GM19324 (cell line): ENCODE results near the gene KLHL29.

Source experiments
- ATAC-seq: cut with Tn5 transposase; IDR thresholded peaks from one replicate; pipeline ENCODE4 v1.9.1; 2021; ENCODE audit warnings: mild to moderate bottlenecking, moderate library complexity; ENCODE audit not compliant: unreplicated experiment, low FRiP score

The KLHL29 gene

DNA sequence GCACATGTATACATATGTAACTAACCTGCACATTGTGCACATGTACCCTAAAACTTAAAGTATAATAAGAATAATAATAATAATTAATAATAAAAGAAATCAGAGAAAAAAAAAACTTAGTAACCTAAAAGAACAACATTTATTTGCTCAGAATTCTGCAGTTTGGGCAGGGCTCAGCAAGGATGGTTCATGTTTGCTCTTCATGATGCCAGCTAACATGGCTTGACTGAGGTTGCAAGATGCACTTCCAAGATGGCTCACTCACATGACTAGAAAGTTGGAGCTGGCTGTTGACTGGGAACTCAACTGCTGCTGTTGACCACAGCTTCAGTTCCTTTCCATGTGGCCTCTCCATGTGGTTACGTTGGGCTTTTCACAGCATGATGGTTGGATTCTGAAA lies 56.4 kb downstream of the KLHL29 start:
- no peak for ATAC-seq

DNA sequence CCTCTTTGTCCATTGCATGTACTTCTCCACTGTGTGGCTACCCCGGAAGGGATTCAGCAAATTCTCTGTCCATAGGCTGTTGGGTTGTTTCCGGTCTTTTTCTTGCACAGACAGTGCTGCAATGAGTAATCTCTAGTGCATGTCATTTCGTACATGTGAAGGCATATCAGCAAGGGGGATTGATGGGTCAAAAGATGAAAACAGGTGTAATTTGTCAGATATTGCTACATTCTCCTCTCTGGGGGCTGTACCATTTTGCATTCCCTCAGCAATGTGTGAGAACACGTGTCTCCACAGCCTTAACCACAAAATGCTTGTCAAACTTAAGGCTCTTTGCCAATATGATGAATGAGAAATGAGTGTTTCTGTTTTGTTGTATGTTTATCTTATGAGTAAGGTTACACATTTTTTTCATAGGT lies 60.5 kb downstream of the KLHL29 start:
- ATAC-seq: no peak

DNA sequence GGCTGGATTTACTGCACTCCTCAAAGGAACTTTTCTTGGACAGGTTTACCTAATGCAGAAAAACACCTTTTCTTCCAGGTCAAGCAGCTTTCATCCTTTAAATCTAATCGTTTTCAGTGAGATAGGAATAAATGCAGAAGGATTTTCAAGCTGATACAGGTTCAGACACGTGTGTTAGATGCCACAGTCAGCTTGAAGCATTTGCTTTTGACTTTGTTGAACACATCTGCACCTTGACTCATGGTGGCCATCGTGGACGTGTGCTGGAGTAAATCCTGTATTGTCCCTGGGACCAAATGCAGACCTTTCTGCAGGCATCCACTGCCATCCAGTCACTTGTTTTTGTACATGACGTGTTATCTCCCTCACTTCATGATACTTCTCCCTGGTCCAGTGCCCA lies 61.9 kb downstream of the KLHL29 start:
- ATAC-seq: no peak

DNA sequence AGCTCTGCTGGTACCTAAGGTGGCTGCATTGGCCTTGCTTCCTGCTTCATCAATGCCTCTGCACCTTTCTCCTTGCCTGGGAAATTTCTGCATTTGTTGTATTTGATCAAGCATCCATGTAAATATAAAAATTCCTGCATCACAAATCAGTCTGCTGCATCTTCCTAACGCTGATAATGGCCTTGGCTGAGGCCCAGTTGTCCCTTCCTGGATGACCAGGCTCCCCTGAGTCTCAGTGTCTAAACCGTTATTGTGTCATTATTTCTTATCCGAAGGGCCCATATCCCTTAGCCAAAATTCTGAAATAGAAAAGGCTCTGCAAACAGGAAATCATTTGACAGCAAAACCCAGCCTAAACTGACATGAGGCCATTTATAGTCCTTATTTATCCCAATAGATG lies 62.4 kb downstream of the KLHL29 start:
- no peak for ATAC-seq

DNA sequence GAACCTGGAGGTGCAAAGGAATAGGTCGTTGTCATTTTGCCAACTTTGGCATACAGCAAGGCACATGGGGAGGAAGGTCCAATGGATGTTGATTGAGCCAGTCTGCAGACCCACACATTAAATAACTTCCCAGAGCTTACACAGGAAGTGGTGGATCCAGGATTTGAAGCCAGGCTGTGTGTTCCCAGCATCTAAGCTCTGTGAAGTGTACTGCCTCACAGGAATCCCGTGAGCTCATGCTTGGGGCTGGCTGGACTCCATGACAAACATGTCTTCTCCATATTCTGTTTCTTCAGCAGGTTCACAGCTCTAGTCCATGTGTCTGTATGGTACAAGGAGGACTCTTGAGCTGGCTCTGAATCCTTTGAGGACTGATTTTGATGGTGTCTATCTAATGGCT lies 63.9 kb downstream of the KLHL29 start:
- no peak for ATAC-seq

DNA sequence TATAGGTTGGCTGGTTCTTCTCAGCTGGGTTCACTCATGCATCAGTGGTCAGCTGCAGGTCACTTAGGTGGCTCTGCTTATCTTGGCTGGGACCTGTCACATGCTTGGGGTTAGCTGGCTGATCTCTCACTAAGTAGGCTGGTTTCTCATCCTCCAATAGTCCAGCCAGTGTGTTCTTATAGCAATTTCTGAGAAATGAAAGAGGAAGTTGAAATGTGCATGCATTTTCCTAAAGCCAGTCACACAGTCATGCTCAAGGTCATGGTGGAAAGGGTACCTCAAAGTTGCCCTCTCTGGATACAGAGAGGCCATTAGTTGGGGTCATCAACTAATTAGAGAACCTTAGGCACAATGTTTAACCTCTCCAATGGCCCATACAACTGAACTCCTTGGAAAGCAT lies 64.4 kb downstream of the KLHL29 start:
- ATAC-seq: peak; percentile 79

DNA sequence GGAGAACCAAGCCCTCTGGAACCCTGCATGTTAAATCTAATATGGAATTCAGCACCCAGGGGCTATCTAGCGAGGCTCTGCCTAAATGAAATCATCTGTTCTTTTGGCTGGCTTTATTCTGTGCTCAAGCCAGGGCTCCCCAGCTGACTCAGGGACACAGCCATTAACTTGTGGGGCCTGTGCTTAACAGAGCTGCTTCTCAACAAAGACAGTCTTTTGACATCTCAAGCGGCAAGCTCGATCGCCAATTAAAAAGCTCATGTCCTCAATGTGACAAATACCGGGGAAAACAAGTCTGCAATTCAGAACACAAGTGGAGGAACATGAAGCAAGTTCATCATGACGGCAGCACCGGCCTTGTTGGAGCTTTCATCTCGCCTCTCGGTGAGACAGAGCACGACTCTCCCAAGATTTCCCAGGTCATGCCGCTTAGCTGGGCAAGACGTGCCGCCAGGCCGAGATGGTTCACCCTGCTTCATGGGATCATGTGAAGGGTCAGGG lies 64.9 kb downstream of the KLHL29 start:
- ATAC-seq: peak; percentile 11

DNA sequence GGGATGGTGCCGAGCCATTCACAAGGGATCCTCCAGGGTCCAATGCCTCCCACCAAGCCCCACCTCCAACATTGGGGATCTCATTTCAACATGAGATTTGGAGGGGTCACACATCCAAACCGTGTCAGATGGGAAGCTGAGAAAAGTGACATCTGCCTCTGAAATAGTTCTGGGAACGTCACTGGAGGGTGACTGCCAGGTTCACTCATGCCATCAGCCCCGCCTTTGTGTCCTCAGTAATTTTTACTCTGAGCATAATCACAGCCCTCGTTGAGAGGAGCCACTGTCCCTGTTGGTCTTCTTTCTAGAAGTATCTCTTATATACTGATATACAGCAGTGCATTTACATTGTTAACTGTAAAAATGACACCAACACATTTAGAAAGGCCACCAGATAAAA lies 67.4 kb downstream of the KLHL29 start:
- no peak for ATAC-seq

DNA sequence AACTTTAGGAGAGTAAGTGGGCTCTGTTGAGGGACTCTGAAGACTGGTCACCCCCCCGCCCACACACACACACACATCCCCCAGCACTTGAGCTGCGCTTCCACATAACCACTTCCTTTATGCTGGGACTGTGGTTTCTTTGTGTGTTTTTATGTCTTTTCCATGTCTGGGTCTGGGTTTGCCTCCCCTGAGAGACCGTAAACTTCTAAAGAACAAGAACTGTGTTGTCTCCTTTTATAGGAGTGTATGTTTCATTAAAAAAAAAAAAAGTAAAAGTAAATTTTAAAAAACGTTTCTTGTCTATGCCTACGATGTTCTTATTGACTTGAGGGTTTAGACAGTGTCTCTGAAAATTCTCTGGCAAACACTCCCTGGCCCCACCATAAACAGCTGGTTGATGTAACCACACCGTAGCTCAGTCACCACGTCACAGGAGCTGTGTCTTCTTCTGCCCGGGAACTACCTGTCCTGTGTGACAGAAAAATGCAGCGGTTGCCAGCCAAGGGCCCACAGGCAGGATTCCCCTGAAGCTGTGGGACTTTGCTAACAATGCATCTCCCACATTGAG lies 68.0 kb downstream of the KLHL29 start:
- ATAC-seq: no peak

DNA sequence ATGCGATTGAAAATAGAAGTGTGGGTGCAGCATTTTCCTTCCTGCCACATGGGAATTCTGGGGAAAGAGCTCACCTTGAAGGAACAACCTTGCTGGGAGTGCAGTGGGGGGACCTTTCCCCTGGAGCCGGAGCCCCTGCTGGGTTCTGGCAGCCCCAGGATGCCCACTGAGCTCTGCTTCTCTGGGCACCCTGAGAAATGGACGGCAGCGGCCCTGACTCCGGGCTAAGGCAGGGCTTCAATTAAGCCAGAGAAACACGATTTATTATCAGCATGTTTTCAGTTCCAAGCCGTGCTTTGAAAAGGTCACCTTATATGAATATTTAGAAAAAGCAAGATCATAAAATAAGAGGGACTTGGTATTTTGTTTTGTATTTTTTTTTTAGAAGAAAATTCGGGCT lies 68.5 kb downstream of the KLHL29 start:
- ATAC-seq: no peak

DNA sequence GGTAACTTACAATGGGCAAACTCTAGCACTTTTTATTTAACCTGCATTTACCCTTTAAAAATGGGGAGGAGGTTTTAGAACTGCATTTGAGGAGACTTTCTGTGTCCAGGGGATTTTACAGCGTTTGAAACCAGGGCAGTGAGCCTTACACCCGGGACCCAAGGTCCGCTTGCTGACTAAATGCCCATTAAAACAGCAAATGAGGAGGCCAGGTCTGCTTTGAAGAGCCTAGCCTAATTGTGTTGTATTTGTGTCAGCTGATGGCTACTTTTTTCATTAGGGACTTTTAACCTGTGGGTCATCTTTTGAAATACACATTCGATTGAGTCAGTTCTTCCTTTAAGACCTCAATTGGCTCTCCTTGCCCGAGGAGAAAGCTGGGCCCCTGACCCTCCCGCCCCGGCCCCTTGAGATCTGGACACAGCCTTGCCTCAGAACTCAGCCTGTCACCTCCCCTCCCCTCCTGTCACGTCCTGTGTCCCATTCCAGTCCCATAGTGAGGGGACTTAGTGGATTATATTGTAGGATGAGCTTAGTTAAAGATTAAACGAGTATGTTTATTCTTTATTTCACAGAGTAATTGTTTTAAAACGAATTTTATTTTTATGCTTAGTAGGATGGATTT lies 69.0 kb downstream of the KLHL29 start:
- no peak for ATAC-seq

DNA sequence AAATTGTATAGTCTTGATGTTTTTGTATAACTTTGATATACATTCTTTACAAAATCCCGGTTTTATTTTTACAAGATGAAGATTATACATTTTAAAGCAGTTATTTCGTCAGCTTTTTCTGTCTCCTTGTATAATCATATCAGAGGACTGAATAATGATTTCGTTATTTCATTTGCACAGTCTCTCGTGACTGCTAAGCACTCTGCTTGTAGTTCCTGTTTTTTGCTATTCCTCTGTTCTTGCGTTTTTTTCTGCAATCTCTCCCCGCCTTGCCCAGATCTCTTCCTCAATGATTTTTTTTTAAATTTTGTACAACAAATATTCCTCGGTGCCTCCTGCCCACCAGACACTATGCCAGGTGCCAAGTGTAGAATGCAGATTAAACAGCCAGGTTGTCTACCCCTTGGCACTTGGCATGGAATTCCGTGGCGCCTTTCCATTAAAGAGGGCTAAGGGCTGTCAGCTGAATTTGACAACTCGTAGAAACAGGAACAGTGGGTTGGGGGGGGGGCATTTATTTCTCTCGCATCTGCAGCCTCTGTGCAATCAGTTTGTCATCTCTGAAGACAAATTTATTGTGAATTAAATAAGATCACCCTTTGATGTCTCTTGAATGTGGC lies 69.6 kb downstream of the KLHL29 start:
- ATAC-seq: no peak

DNA sequence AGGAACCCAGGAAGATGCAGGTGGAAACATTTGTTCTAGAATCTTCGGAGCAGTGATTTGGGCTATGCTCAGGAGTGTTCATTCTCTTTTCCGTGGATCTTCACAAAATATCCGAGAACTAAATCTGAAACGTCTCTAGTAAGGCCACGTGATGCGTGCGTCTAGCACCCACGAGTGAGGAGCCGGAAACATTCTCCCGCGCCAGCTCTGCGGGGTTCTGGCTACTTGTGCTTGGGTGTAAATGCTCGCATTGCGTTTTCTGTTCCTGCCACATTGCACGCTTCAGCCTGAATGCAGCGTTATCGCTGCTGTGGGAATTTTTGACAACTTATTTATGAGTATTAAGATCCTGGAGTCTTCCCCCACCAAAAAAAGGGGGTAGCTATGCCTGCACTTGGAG lies 71.4 kb downstream of the KLHL29 start:
- ATAC-seq: no peak

DNA sequence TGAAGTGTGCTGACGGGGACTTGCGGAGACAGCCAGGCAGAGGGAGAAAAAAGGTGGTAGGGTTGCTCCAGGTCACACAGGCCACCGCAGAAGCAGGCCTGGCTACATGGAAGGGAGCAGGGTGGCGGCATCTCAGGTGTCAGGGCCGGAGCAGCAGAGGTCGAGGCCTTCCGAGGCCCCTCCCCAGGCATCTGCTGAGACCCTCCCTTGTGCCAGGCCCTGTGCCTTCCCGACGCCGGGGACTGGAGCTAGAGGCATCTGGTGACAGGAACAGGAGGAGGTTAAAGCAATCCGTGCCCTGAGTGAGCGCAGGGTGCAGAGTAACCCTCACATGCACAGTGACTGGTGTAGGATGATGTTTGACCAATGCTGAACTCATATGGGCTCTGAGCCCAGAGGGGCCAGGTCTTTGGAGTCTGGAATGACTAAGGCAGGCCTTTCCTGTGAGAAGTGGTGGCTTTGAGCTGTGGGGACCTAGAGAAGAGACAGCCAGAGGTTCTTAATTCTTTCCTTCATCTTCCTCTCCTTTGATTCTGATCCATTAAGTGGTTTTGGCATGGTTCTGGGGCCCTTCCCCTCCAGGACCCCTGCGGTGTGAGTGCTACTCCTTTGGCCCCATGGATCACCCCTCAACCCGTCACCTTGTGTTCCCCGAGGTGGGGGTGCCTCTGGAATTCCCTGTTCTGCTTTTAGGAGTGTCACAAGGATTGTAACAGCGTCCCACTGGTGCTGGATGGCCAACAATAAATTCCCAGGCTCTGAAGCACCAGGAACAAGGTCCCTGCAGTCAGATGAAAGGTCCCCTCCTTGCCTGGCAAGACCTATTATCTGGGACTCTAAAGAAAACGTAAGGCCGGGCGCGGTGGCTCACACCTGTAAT lies 72.1 kb downstream of the KLHL29 start:
- no peak for ATAC-seq

DNA sequence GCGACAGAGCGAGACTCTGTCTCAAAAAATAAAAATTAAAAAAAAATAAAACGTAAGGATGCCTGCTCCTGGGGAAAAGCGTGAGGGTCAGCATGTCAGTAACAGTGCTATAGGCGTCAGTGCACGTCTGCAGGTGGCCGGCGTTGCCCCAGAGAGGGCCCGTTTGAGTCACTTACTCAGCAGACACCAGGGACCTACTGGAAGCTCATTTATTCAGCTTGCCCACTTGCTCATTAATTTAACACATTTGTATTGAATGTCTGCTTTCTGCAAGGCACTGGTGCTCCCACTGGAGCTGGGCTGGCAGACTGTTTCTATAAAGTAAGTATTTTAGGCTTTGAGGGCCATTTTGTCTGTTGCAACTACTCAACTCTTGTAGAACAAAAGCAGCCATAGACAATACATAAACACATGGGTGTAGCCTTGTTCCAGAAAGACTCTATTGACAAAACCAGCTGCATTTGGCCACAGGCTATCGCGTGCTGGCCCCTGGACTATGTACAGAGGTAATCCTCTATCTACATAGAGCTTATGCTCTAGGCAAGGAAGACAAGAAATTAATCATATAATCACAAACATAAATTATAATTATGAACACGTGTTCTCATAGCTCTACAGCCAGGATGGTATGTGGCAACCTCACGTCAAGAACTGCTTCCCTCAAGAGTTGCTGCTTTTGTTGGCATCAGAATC lies 73.2 kb downstream of the KLHL29 start:
- ATAC-seq: no peak

DNA sequence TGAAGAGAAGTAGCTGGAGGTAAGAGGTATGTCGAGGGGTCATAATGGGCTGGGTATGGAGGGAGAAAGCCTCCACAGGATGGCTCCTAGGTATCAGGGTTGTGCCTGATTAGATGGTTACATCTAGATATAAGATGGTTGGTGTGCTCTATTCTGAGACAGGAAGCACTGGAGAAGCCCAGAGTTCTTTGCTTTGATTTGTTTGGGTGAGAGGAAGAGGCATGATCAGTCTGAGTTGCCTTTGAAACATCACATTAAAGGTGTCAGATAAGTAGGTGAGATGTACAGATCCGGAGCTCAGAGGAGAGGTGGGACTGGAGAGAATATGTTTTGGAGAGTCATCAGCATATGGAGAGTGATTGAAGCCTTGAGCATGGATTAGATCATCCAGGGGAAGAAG lies 74.1 kb downstream of the KLHL29 start:
- ATAC-seq: no peak

DNA sequence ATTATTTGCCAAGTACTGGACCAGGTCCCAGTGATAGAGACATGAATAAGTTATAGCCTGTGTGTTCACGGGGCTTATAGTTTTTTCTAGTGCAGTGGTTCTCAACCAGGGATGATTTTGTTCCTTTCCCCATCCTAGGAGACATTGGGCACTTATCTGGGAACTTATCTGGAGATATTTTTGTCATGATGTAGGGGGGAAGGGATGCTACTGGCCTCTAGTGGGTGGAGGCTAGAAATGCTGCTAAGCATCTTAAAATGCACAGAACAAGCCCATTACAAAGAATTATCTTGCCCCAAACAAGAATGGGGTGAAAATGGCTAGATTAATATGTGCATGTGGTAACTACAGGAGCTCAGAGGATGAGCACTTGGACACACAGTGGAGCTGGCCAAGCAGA lies 75.2 kb downstream of the KLHL29 start:
- no peak for ATAC-seq

DNA sequence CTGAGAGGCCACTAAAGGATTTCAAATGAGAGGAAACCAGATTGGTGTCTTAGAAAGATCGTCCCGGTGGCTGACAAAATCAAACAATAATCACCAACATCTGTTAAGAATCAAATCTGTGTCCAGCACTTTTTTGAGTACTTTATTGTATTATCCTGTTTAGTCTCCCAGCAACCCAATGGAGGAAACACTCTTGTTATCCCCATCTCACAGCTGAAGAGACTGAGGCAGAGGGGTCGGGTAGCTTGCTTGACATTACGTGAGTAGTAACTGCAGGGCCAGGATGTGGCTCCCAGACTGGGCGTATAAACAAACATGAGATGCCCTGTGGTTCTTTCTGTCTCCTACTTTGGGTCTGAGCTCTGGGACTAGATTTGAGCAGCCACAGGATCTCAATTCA lies 76.0 kb downstream of the KLHL29 start:
- ATAC-seq: no peak

DNA sequence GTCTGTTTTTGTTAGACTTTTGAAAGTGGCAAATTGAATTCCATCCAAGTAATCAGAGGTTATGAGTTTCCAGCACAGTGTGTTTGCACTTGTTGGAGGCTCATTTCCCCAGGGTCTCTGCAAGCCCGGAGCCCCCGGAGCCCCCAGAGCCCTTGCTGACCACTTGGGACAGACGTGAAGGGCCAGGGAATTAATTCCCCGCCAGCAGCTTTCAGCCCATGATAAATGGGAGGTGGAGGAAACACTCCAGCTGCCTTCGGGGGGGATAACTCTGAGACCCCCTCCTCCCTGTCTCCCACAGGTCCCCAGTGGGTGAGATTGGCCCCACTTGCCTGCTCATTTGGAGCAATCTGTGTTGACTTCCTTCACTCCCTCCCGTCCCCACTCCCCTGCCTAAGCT lies 79.2 kb downstream of the KLHL29 start:
- no peak for ATAC-seq

DNA sequence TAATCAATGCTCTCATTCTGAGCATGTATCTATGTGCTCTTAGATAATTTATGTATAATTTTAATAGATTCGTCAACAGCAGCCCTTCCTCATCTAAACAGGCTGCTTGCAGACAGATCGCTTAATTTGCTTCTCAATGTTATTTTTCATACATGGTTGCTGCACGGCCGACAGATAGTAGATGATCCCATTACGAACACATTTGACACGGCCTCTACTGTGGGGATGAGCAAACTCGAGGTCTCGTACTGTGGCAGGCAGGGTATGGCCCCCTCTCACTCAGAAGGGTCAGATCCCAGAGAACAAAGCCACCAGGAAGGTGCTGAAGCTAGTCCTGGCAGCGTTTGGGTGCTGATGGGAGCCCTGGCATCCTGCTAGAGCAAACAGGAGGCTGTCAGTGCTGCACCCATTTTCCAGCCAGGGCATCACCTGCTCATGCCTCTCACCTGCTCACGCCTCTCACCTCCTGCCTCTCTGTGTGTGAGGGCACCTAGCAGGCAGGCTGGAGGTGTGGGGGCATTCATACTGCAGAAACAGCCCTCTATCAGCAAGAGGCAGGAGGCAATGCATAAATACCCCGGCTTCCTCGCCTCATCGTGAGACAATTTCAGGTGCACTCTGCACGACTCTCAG lies 80.0 kb downstream of the KLHL29 start:
- ATAC-seq: no peak
